ENCODE data around the gene CNOT8. TPM values are rescaled to one million over a fixed set of nuclear protein-coding genes. Genes with fewer than 3 reads are reported as not detected.

CNOT8 gene
- total RNA-seq, 1 donor from 2014 or later: 62.1 TPM

GRCh38 chr5:154813736-154814135, 44.7 kb upstream of the CNOT8 start:
- H3K36me3 ChIP-seq: peaks cover 0 to 82% of the 10 kb centered on the region in 2 donors
- intact Hi-C loops (cut with DNase I): loop anchor here (5.0 kb wide), 1 partner anchor 146 kb away; no protein-coding TSS in a partner anchor
- no peak overlapping the region for H3K4me3 ChIP-seq
- no peak overlapping the region for H3K27ac ChIP-seq
- H3K4me1 ChIP-seq: no peaks in the 10 kb centered on the region
- TF ChIP-seq POLR2A (IDR thresholded peaks at IDR 0.05) (no peak), CTCF (IDR thresholded peaks at IDR 0.05) (no peak), POLR2AphosphoS5 (IDR thresholded peaks at IDR 0.05; ENCODE audit: insufficient read depth in 1 of 2, low read depth in 1 of 2) (no peak)
- H3K9me3 ChIP-seq: no peaks in the 10 kb centered on the region
- DNase-seq (ENCODE audit: extremely low spot score in 2 of 2): no peak
- no peaks in the 10 kb centered on the region for H3K27me3 ChIP-seq

GRCh38 chr5:154815025-154815424, 43.4 kb upstream of the CNOT8 start:
- no peaks in the 10 kb centered on the region for H3K27me3 ChIP-seq
- intact Hi-C loops (cut with DNase I): no loop called here
- no peaks in the 10 kb centered on the region for H3K4me1 ChIP-seq
- no peak overlapping the region for H3K27ac ChIP-seq
- DNase-seq (ENCODE audit: extremely low spot score in 2 of 2): no peak
- no peaks in the 10 kb centered on the region for H3K9me3 ChIP-seq
- no peak for TF ChIP-seq POLR2AphosphoS5 (IDR thresholded peaks at IDR 0.05; ENCODE audit: insufficient read depth in 1 of 2, low read depth in 1 of 2)
- TF ChIP-seq CTCF (IDR thresholded peaks at IDR 0.05): no peak
- TF ChIP-seq POLR2A (IDR thresholded peaks at IDR 0.05): no peak
- H3K36me3 ChIP-seq: peaks cover 0 to 77% of the 10 kb centered on the region in 2 donors
- no peak overlapping the region for H3K4me3 ChIP-seq

GRCh38 chr5:154815684-154816247, 42.7 kb upstream of the CNOT8 start:
- H3K36me3 ChIP-seq: peaks cover 0 to 77% of the 10 kb centered on the region in 2 donors
- no peaks in the 10 kb centered on the region for H3K9me3 ChIP-seq
- no peak overlapping the region for H3K4me3 ChIP-seq
- TF ChIP-seq POLR2A (IDR thresholded peaks at IDR 0.05) (no peak), POLR2AphosphoS5 (IDR thresholded peaks at IDR 0.05; ENCODE audit: insufficient read depth in 1 of 2, low read depth in 1 of 2) (no peak), CTCF (IDR thresholded peaks at IDR 0.05) (no peak)
- no peak overlapping the region for H3K27ac ChIP-seq
- no peaks in the 10 kb centered on the region for H3K27me3 ChIP-seq
- no peak for DNase-seq (ENCODE audit: extremely low spot score in 2 of 2)
- intact Hi-C loops (cut with DNase I): no loop called here
- H3K4me1 ChIP-seq: no peaks in the 10 kb centered on the region

GRCh38 chr5:154816891-154817492, 41.4 kb upstream of the CNOT8 start:
- Histone ChIP-seq H3K4me1 (no peaks in the 10 kb centered on the region), H3K27ac (no peak overlapping the region), H3K9me3 (no peaks in the 10 kb centered on the region), H3K4me3 (no peak overlapping the region), H3K27me3 (no peaks in the 10 kb centered on the region), H3K36me3 (peaks cover 0 to 77% of the 10 kb centered on the region in 2 donors)
- no peak for TF ChIP-seq POLR2A (IDR thresholded peaks at IDR 0.05)
- no peak for TF ChIP-seq POLR2AphosphoS5 (IDR thresholded peaks at IDR 0.05; ENCODE audit: insufficient read depth in 1 of 2, low read depth in 1 of 2)
- TF ChIP-seq CTCF (IDR thresholded peaks at IDR 0.05): no peak
- DNase-seq (ENCODE audit: extremely low spot score in 2 of 2): no peak
- intact Hi-C loops (cut with DNase I): no loop called here

GRCh38 chr5:154817815-154818214, 40.6 kb upstream of the CNOT8 start:
- TF ChIP-seq POLR2A (IDR thresholded peaks at IDR 0.05): no peak
- TF ChIP-seq POLR2AphosphoS5 (IDR thresholded peaks at IDR 0.05; ENCODE audit: insufficient read depth in 1 of 2, low read depth in 1 of 2): no peak
- no peak for TF ChIP-seq CTCF (IDR thresholded peaks at IDR 0.05)
- Histone ChIP-seq H3K4me1 (no peaks in the 10 kb centered on the region), H3K27me3 (no peaks in the 10 kb centered on the region), H3K4me3 (no peak overlapping the region), H3K27ac (no peak overlapping the region), H3K36me3 (peaks cover 0 to 71% of the 10 kb centered on the region in 2 donors), H3K9me3 (no peaks in the 10 kb centered on the region)
- intact Hi-C loops (cut with DNase I): no loop called here
- no peak for DNase-seq (ENCODE audit: extremely low spot score in 2 of 2)
